ENCODE data around the gene MGAT5.

Gene MGAT5

DNA sequence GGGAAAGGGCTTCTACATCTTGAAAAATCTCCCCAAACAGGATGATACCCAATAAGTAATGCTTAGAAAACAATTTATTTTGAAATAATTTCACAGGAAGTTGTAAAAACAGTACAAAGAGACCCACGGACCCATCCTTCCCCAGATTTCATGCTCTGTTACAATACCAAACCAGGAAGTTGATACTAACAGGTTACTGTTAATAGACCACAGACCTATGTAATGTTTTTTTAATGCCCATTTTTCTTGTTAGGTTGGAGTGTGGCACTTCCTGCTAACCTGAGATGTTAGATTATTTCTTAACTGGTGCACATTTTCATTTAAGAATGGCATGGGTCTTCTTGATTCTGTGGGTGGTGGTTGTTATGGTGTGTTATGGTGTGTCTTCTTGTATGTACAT, 21.4 kb upstream of the MGAT5 start:
- DNase-seq: no peak

DNA sequence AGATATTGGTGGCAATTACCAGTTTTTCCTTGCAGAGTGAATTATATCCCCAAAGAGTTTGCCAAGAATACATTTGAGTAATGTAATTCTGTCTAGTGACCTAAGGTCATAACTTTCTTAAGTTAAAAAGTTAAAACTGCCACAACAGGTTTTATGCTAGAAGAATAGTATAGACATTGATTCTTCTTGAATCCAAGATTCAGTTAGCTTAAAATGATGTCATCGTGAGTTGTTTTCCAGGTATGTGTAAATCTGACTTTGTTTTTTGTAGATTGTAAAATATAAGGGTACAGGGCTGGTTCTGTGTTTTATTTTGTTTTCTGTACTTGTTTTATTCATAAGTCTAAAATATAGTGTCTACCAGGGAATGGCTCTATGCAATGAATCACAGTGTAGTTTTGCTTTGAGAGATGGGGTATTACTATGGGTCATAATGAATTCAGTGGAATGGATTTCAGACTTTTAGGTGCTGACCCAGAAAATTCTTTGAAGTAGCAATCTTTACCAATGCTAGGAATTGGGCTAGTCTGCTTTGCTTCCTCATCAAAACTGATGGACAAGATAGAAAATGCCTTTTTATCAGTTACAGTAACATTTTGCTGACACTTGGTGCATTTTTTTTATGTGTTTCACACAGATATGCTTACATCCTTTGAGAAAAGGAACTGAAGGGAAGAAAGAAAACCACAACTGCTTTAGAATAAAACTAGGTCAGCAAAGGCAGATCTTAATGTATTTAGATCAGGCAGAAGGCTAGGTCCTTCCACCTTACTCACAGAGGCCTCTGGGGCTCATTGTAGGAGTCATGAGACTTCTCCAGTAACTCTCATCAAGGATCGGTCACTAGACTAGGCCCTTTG, 20.8 kb upstream of the MGAT5 start:
- no peak for DNase-seq

GRCh38 chr2:134233728-134234136, 20.1 kb upstream of the MGAT5 start:
- DNase-seq: no peak

- DNase-seq: peak in 1 of 2 experiments; percentile 14
Measured at GRCh38 chr2:134234535-134234934, 19.3 kb upstream of the MGAT5 start.

GRCh38 chr2:134235510-134236144, 18.2 kb upstream of the MGAT5 start:
- no peak for DNase-seq

DNA sequence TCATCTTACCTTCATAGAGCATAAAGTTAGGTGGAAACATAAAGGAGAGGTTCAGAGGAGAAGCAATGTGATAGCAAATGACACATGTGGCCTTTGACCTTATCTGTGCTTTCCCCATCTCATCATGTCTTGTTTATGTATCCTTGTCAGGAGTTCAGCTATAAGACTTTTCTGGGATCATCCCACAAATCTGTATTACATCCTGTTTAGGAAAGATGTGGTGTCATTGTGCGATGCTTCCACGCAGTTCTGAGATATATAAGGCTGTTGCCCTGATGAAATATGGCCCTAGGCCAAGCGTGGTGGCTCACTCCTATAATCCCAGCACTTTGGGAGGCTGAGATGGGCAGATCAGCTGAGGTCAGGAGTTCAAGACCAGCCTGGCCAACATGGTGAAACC, 15.5 kb upstream of the MGAT5 start:
- no peak for DNase-seq

DNA sequence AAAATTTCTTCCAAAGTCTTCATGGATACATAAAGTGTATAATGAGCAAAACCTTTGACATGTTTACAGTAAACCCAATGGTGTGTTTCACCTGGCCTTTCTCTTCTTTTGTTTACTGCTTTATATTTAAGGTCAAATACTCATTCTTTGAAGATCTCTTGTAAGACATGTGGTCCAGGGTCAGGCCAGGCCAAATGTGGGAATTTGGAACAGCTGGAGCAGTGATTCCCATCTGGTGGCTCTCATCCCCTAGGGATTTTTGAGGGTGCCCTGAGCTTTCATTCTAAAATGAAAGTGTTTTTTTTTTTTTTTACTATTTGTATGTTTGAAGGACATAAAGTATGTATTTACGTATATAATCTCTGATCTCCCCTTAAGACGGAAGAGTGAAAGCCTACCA, 13.8 kb upstream of the MGAT5 start:
- no peak for DNase-seq

DNA sequence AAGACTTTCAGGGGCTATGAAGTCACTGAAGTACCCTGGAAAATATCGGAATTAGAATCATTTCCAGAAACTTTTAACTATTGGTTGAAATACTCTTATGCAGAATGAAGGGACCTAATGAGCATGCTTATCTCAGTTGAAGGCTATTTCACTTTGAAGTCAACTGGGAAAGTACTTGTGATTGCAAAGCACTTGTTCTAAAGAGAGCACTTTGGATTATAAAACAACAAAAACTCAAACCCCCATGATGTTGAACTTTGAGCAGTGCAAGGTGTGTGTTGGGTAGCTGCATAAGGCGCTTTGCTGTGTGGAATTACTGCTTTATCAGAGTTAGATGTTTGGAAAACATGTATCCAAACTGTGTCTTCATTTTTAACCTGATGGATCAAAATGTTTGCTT, 12.0 kb upstream of the MGAT5 start:
- no peak for DNase-seq

DNA sequence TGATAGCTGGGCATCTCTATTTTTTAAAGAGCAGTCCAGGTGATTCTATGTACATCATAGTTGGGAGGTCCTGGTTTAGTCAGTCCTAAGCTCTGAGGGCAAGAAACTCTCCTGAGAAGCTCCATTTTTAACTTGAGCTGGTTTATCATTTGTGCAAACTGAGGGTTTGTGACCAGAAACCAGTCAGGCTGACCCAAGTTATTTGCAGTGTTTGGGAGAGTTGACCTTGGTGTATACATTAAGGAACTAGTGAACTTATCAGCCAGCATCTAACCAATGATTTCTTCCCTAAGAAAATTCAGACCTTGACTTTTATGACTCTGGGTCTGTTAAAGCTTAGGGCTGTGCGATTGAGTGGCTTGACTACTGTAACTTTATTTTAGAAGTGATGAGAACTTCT, 10.6 kb upstream of the MGAT5 start:
- no peak for DNase-seq

GRCh38 chr2:134244086-134244485, 9.8 kb upstream of the MGAT5 start:
- no peak for DNase-seq

GRCh38 chr2:134244587-134244986, 9.3 kb upstream of the MGAT5 start:
- no peak for DNase-seq

DNA sequence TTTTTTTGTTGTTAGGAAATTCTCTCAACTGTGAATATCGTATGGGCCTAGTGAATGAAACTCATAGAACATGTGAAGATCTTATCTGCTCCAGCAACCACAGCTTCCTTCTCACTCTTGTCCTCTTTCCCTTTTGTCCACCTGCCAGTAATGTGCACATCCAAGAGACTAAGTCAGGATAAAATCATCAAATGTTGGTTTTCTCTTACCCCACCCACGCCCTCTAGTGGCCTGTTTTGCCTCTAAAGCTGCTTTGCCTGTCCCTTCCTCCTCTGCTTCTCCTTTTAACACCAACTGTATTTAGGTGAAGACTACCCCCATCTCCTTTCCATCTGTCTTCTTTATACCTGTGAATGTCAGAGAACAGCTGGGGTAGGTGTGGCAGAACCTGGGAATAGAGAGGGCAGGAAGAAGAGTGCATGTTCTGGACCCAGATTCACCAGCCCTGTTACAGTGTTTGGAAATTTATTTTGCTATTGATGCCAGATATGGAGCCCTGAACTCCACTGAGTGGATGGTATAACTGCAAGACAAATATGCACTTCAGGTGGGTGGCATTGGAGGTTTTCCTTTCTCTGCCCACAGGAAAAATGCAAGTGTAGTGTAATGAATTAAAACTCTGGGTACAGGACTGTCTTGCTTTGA, 8.4 kb upstream of the MGAT5 start:
- DNase-seq: peak; percentile 68 to 73

- DNase-seq: no peak
Measured at GRCh38 chr2:134246154-134246874, 7.6 kb upstream of the MGAT5 start.

DNA sequence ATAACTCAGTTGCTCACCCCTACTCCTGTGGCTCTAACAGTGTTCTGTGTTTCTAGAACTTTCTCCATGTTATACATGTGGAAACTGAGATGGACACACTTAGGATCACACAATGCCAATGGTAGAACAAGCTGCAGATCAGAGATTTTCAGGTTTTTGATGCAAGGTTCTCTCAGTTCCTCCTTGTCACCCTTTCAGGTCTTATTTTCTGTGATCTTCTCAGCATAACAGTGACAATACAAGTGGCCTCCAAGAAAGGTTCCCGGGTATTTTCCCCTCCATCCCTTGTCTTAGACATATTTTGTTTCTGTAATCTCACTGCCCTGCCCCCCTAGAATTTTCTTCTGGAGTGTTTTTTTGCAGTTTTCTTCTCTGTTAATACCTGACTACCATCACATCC, 6.2 kb upstream of the MGAT5 start:
- no peak for DNase-seq

DNA sequence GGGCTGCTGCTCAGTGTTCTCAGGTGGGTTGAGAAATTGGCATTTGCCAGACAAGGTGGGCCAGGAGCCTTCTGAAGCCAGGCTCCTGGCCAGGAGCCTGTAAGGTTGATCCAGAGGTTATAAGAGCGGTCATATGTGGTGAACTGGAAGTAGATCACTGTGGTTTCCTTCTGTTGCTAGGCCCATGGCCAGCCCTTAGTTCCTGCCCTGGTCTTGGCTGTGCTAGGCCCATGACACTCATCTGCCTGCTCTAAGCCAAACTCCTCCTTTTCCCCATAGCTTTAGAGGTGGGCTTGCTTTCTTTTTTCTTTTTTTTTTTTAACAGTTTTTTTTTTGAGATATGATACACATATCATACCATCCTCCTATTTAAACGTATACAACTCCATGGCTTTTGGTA, 5.0 kb upstream of the MGAT5 start:
- DNase-seq: no peak

DNA sequence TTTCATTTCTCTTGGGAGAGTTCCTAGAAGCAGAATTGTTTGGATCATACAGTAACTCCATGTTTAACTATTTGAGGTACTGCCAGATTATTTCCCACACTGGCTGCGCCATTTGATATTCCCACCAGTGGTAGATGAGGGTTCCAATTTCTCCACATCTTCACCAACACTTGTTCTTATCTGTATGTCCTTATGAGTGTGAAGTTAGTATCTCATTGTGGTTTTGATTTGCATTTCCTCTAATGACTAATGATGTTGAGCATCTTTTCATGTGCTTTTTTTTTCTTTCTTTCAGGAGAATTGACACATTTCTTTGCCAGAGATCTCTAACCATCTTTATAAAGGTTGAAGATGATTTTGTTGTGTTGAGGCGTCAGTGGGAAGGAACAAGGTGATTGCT, 4.1 kb upstream of the MGAT5 start:
- no peak for DNase-seq

- DNase-seq: peak in 1 of 2 experiments; percentile 3
Measured at GRCh38 chr2:134250840-134251461, 2.9 kb upstream of the MGAT5 start.

- no peak for DNase-seq
Measured at GRCh38 chr2:134252092-134252750, 1.7 kb upstream of the MGAT5 start.

DNA sequence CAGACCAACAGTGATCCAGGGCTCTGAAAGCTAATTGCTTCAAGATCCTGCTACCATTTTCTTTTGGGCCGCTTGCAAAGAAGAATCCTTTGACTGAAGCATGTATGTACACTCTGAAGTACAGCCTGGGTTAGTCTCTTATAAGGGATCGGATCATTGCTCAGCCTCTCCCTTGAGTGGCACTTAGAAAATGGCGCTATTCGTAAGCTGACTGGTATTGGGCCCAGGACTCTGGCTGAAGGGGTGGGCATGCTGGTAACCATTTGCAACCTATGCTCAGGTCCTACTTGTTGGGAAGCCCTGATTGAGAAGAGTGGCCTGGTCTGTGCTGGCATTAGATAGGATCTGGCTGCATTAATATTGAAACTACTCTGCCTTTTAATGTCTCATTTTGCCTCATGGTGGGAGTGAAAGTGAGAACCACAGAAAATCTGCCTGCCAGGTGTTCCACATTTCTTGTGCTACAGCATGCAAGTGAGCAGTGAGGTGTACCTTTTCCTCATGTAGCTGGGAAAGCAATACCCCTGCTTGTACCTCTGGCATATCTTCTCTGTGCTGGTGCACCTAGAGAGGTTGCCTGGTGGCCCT, 661 bp upstream of the MGAT5 start:
- DNase-seq: no peak

GRCh38 chr2:134254824-134255223, 952 bp downstream of the MGAT5 start:
- DNase-seq: no peak

DNA sequence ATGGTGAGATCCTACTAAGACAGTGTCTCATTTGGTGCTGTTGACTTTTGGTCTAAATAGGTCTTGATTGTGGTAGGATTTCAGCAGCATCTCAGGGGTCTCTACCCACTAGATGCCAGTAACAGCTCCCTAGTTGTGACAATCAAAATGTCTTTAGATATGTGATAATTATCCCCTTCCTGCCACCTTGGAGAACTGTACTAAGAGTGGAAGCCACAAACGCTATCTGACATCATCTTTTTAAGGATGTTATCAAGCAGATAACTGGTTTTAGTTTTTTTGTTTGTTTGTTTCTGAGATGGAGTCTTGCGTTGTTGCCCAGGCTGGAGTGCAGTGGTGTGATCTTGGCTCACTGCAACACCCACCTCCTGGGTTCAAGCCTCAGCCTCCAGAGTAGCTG, 3.1 kb downstream of the MGAT5 start:
- DNase-seq: no peak

- no peak for DNase-seq
Measured at GRCh38 chr2:134257509-134257908, 3.6 kb downstream of the MGAT5 start.
